GM18867 (cell line): ENCODE results near the gene MYH6.

ENCODE experiments used
- ATAC-seq: cut with Tn5 transposase; IDR thresholded peaks from one replicate; pipeline ENCODE4 v1.9.1; 2021; ENCODE audit warnings: mild to moderate bottlenecking, moderate library complexity; ENCODE audit not compliant: unreplicated experiment

Gene MYH6

GRCh38 chr14:23339506-23340268 lies 68.4 kb downstream of the MYH6 start:
- ATAC-seq = no peak

- no peak for ATAC-seq
These were observed 72.5 kb downstream of the MYH6 start for GRCh38 chr14:23335623-23336022.
